HUES6 (cell line): Measurements from ENCODE around the gene TMEM123.
"Not testable (repeated sequence)": the region's sequence is repeated elsewhere in the genome, so short reads cannot be mapped to it uniquely, and the experiment has no call there.

Experiments used
- H3K27ac ChIP-seq: 2 replicates; pipeline ENCODE4 v1.7.0; 2013; ENCODE audit warnings: low read depth, mild to moderate bottlenecking, low read length, inconsistent platforms
- H3K27me3 ChIP-seq: 2 replicates; pipeline ENCODE4 v1.6.1; 2013; ENCODE audit warnings: low read length; ENCODE audit not compliant: control insufficient read depth, insufficient read depth
- H3K36me3 ChIP-seq: 2 replicates; pipeline ENCODE4 v1.6.1; 2013; ENCODE audit warnings: low read length; ENCODE audit not compliant: control insufficient read depth, insufficient read depth
- H3K4me1 ChIP-seq: 2 replicates; pipeline ENCODE4 v1.6.1; 2013; ENCODE audit warnings: low read length; ENCODE audit not compliant: control insufficient read depth, insufficient read depth
- H3K4me3 ChIP-seq: 2 replicates; pipeline ENCODE4 v1.5.1; 2013; ENCODE audit warnings: low read depth, low read length
- H3K9ac ChIP-seq: one replicate; pipeline ENCODE4 v1.6.1; 2013; ENCODE audit warnings: mild to moderate bottlenecking, low read length
- H3K9me3 ChIP-seq: 2 replicates; pipeline ENCODE4 v1.6.1; 2013; ENCODE audit warnings: low read depth, low read length; ENCODE audit not compliant: control insufficient read depth, insufficient read depth

The TMEM123 gene

GRCh38 chr11:102382384-102382783, 70.2 kb downstream of the TMEM123 start:
- H3K27ac ChIP-seq = no peak overlapping the region
- no peaks in the 10 kb centered on the region for H3K27me3 ChIP-seq
- no peak overlapping the region for H3K4me3 ChIP-seq
- no peak overlapping the region for H3K9ac ChIP-seq
- no peaks in the 10 kb centered on the region for H3K9me3 ChIP-seq
- H3K36me3 ChIP-seq = peaks cover 55% of the 10 kb centered on the region
- H3K4me1 ChIP-seq = 0 out of 2 replicates have a peak, but pooled peaks cover 8% of the 10 kb centered on the region

GRCh38 chr11:102378818-102379217, 73.7 kb downstream of the TMEM123 start:
- Histone ChIP-seq H3K4me3 (no peak overlapping the region), H3K9ac (no peak overlapping the region), H3K4me1 (peaks cover 5% of the 10 kb centered on the region), H3K27me3 (no peaks in the 10 kb centered on the region), H3K27ac (no peak overlapping the region), H3K36me3 (peaks cover 35% of the 10 kb centered on the region), H3K9me3 (no peaks in the 10 kb centered on the region)

GRCh38 chr11:102377891-102378290, 74.7 kb downstream of the TMEM123 start:
- no peak overlapping the region for H3K4me3 ChIP-seq
- H3K27ac ChIP-seq = no peak overlapping the region
- no peak overlapping the region for H3K9ac ChIP-seq
- peaks cover 5% of the 10 kb centered on the region for H3K4me1 ChIP-seq
- H3K36me3 ChIP-seq = peaks cover 32% of the 10 kb centered on the region
- no peaks in the 10 kb centered on the region for H3K27me3 ChIP-seq
- H3K9me3 ChIP-seq = no peaks in the 10 kb centered on the region

GRCh38 chr11:102375720-102376399, 76.7 kb downstream of the TMEM123 start:
- H3K4me1 ChIP-seq = peaks cover 5% of the 10 kb centered on the region
- H3K27me3 ChIP-seq = no peaks in the 10 kb centered on the region
- H3K9me3 ChIP-seq = no peaks in the 10 kb centered on the region
- H3K4me3 ChIP-seq = no peak overlapping the region
- H3K36me3 ChIP-seq = peaks cover 28% of the 10 kb centered on the region
- H3K27ac ChIP-seq = no peak overlapping the region
- H3K9ac ChIP-seq = no peak overlapping the region

GRCh38 chr11:102374633-102375424, 77.7 kb downstream of the TMEM123 start:
- H3K9me3 ChIP-seq, H3K27me3 ChIP-seq, H3K4me1 ChIP-seq: not testable (repeated sequence)
- H3K4me3 ChIP-seq = peak overlapping the region; percentile 72
- peak overlapping the region; percentile 80 for H3K27ac ChIP-seq
- peaks cover 23% of the 10 kb centered on the region for H3K36me3 ChIP-seq
- peak overlapping the region; percentile 63 for H3K9ac ChIP-seq

- Histone ChIP-seq H3K36me3 (peaks cover 49% of the 10 kb centered on the region), H3K9ac (no peak overlapping the region), H3K27me3 (no peaks in the 10 kb centered on the region), H3K4me3 (no peak overlapping the region), H3K9me3 (no peaks in the 10 kb centered on the region), H3K27ac (no peak overlapping the region), H3K4me1 (no peaks in the 10 kb centered on the region)
Observed at GRCh38 chr11:102368472-102368871, 84.1 kb downstream of the TMEM123 start.

- Histone ChIP-seq H3K36me3 (peaks cover 61% of the 10 kb centered on the region), H3K27ac (no peak overlapping the region), H3K4me1 (no peaks in the 10 kb centered on the region), H3K4me3 (no peak overlapping the region), H3K9ac (no peak overlapping the region), H3K9me3 (no peaks in the 10 kb centered on the region), H3K27me3 (no peaks in the 10 kb centered on the region)
Observed at GRCh38 chr11:102367364-102367763, 85.2 kb downstream of the TMEM123 start.

GRCh38 chr11:102364991-102365390, 87.6 kb downstream of the TMEM123 start:
- no peak overlapping the region for H3K27ac ChIP-seq
- H3K36me3 ChIP-seq = peaks cover 77% of the 10 kb centered on the region
- no peaks in the 10 kb centered on the region for H3K27me3 ChIP-seq
- H3K9me3 ChIP-seq = no peaks in the 10 kb centered on the region
- no peak overlapping the region for H3K4me3 ChIP-seq
- no peak overlapping the region for H3K9ac ChIP-seq
- H3K4me1 ChIP-seq = no peaks in the 10 kb centered on the region

- H3K4me1 ChIP-seq = no peaks in the 10 kb centered on the region
- peaks cover 62% of the 10 kb centered on the region for H3K36me3 ChIP-seq
- H3K27me3 ChIP-seq = no peaks in the 10 kb centered on the region
- no peak overlapping the region for H3K27ac ChIP-seq
- no peaks in the 10 kb centered on the region for H3K9me3 ChIP-seq
- no peak overlapping the region for H3K4me3 ChIP-seq
- no peak overlapping the region for H3K9ac ChIP-seq
Observed at GRCh38 chr11:102361086-102362031, 91.2 kb downstream of the TMEM123 start.

GRCh38 chr11:102360681-102361080, 91.9 kb downstream of the TMEM123 start:
- no peak overlapping the region for H3K27ac ChIP-seq
- peaks cover 57% of the 10 kb centered on the region for H3K36me3 ChIP-seq
- H3K4me1 ChIP-seq = no peaks in the 10 kb centered on the region
- H3K9ac ChIP-seq = no peak overlapping the region
- H3K9me3 ChIP-seq = no peaks in the 10 kb centered on the region
- no peaks in the 10 kb centered on the region for H3K27me3 ChIP-seq
- H3K4me3 ChIP-seq = no peak overlapping the region
